HEK293 (cell line): ENCODE data around the gene MOG.

Experiments used
- GLIS2 ChIP-seq: fragments of 450-650 bp; formaldehyde crosslinking; IDR thresholded peaks from 2 replicates; pipeline ENCODE4 v1.5.1; 2016; ENCODE audit warnings: missing biosample characterization, missing genetic modification characterization
- KLF9 ChIP-seq: fragments of 450-650 bp; formaldehyde crosslinking; IDR thresholded peaks from 2 replicates; pipeline ENCODE4 v1.5.1; 2016; ENCODE audit warnings: missing biosample characterization, missing genetic modification characterization, low read depth
- MZF1 ChIP-seq: fragments of 450-650 bp; formaldehyde crosslinking; IDR thresholded peaks from 2 replicates; pipeline ENCODE4 v1.5.1; 2017; ENCODE audit warnings: missing biosample characterization, missing genetic modification characterization, borderline replicate concordance
- SCRT1 ChIP-seq: fragments of 450-650 bp; formaldehyde crosslinking; IDR thresholded peaks from 2 replicates; pipeline ENCODE4 v1.5.1; 2016; ENCODE audit warnings: missing biosample characterization, missing genetic modification characterization, borderline replicate concordance
- SP3 ChIP-seq: fragments of 450-650 bp; formaldehyde crosslinking; IDR thresholded peaks from 2 replicates; pipeline ENCODE4 v1.5.1; 2016; ENCODE audit warnings: missing biosample characterization, missing genetic modification characterization
- WT1 ChIP-seq: fragments of 450-650 bp; formaldehyde crosslinking; IDR thresholded peaks from 2 replicates; pipeline ENCODE4 v1.5.1; 2016; ENCODE audit warnings: missing biosample characterization, missing genetic modification characterization
- YY1 ChIP-seq: fragments of 450-650 bp; formaldehyde crosslinking; IDR thresholded peaks from 2 replicates; pipeline ENCODE4 v1.5.1; 2018; ENCODE audit warnings: missing biosample characterization, missing genetic modification characterization
- ZBTB21 ChIP-seq: fragments of 450-650 bp; formaldehyde crosslinking; IDR thresholded peaks from 2 replicates; pipeline ENCODE4 v1.5.1; 2017; ENCODE audit warnings: missing biosample characterization, missing genetic modification characterization
- ZFHX2 ChIP-seq: fragments of 450-650 bp; formaldehyde crosslinking; conservative IDR thresholded peaks from 2 replicates; pipeline ENCODE4 v1.5.1; 2016; ENCODE audit warnings: missing biosample characterization, missing genetic modification characterization
- ZNF169 ChIP-seq: fragments of 450-650 bp; formaldehyde crosslinking; IDR thresholded peaks from 2 replicates; pipeline ENCODE4 v1.5.1; 2016; ENCODE audit warnings: missing biosample characterization, missing genetic modification characterization
- ZNF248 ChIP-seq: fragments of 450-650 bp; formaldehyde crosslinking; IDR thresholded peaks from 2 replicates; pipeline ENCODE4 v1.5.1; 2017; ENCODE audit warnings: missing biosample characterization, missing genetic modification characterization
- ZNF366 ChIP-seq: fragments of 450-650 bp; formaldehyde crosslinking; conservative IDR thresholded peaks from 2 replicates; pipeline ENCODE4 v1.5.1; 2016; ENCODE audit warnings: missing biosample characterization, missing genetic modification characterization
- ZNF529 ChIP-seq: fragments of 450-650 bp; formaldehyde crosslinking; IDR thresholded peaks from 2 replicates; pipeline ENCODE4 v1.5.1; 2017; ENCODE audit warnings: missing genetic modification characterization, missing biosample characterization; ENCODE audit not compliant: insufficient replicate concordance
- ZNF626 ChIP-seq: fragments of 450-650 bp; sonication (Bioruptor Pico); formaldehyde crosslinking; IDR thresholded peaks from 2 replicates; pipeline ENCODE4 v1.5.1; 2018; ENCODE audit warnings: missing biosample characterization, missing genetic modification characterization, inconsistent platforms
- ZNF629 ChIP-seq: fragments of 450-650 bp; formaldehyde crosslinking; IDR thresholded peaks from 2 replicates; pipeline ENCODE4 v1.5.1; 2017; ENCODE audit warnings: missing biosample characterization, missing genetic modification characterization
- ZNF768 ChIP-seq: fragments of 450-650 bp; formaldehyde crosslinking; IDR thresholded peaks from 2 replicates; pipeline ENCODE4 v1.5.1; 2018; ENCODE audit warnings: missing biosample characterization, mild to moderate bottlenecking, missing genetic modification characterization
- ZNF776 ChIP-seq: fragments of 450-650 bp; formaldehyde crosslinking; IDR thresholded peaks from 2 replicates; pipeline ENCODE4 v1.5.0; 2017; ENCODE audit warnings: missing biosample characterization, missing genetic modification characterization, borderline replicate concordance
- ZNF843 ChIP-seq: fragments of 450-650 bp; formaldehyde crosslinking; IDR thresholded peaks from 2 replicates; pipeline ENCODE4 v1.5.1; 2016; ENCODE audit warnings: missing biosample characterization, missing genetic modification characterization
- TF ChIP-seq, protein P1 (sequence below): fragments of 450-650 bp; formaldehyde crosslinking; IDR thresholded peaks from 2 replicates; pipeline ENCODE4 v1.5.1; 2016; ENCODE audit warnings: missing biosample characterization, missing genetic modification characterization
- TF ChIP-seq, protein P2 (sequence below): fragments of 450-650 bp; IDR thresholded peaks from 2 replicates; pipeline ENCODE4 v1.5.1; 2018; ENCODE audit warnings: missing biosample characterization, missing genetic modification characterization
- TF ChIP-seq, protein P3 (sequence below): fragments of 450-650 bp; formaldehyde crosslinking; IDR thresholded peaks from 2 replicates; pipeline ENCODE4 v1.5.1; 2017; ENCODE audit warnings: missing biosample characterization, missing genetic modification characterization
- TF ChIP-seq, protein P4 (sequence below): fragments of 450-650 bp; formaldehyde crosslinking; IDR thresholded peaks from 2 replicates; pipeline ENCODE4 v1.5.1; 2016; ENCODE audit warnings: missing biosample characterization, missing genetic modification characterization
- TF ChIP-seq, protein P5 (sequence below): fragments of 450-650 bp; formaldehyde crosslinking; IDR thresholded peaks from 2 replicates; pipeline ENCODE4 v1.5.1; 2017; ENCODE audit warnings: missing biosample characterization, missing genetic modification characterization
- TF ChIP-seq, protein P6 (sequence below): fragments of 450-650 bp; formaldehyde crosslinking; IDR thresholded peaks from 2 replicates; pipeline ENCODE4 v1.5.1; 2016; ENCODE audit warnings: missing biosample characterization, missing genetic modification characterization
- TF ChIP-seq, protein P7 (sequence below): fragments of 450-650 bp; formaldehyde crosslinking; IDR thresholded peaks from 2 replicates; pipeline ENCODE4 v1.5.1; 2016; ENCODE audit warnings: missing biosample characterization, missing genetic modification characterization, low read depth

Gene MOG

DNA sequence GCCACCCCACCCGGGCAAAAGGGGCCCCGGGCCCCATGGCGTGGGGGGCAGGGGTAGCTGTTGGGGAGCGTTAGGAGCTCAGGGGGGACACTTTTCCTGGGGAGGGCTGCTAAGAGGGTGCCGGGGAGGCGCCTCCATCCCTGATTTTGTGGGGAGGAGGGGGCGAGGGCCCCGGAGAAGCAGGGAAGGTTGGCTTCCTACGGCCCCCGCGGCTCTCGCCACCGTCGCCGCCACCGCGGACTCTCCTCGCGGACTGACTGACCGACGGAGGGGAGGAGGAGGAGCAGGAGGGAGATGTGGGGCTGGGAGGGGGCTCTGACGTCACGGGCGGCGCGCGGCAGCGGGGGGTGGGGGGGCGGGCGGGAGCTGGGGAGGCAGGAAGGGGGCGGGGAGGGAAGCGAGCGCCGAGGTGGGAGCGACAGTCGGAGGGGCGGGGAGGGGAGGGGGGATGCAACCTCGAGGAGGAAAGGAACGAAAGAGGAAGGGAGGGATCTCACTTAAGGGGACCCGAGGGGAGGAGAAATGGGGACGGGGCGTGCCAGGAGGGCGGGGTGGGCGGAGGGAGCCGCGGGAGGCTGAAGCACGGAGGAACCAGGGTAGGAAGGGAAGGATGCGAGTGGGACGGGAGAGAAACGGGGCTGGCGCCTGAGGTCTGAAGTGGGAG lies 29.0 kb upstream of the MOG start (continued):
- TF ChIP-seq ZNF843 (tag by site-specific recombination): no peak
- TF ChIP-seq WT1: 0 out of 2 replicates have a peak, but pooled peaks have one; percentile 84
- TF ChIP-seq, protein P1, sequence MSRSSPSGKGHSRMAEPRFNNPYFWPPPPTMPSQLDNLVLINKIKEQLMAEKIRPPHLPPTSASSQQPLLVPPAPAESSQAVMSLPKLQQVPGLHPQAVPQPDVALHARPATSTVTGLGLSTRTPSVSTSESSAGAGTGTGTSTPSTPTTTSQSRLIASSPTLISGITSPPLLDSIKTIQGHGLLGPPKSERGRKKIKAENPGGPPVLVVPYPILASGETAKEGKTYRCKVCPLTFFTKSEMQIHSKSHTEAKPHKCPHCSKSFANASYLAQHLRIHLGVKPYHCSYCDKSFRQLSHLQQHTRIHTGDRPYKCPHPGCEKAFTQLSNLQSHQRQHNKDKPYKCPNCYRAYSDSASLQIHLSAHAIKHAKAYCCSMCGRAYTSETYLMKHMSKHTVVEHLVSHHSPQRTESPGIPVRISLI: no peak
- no peak for TF ChIP-seq ZNF626 (tag by site-specific recombination)
- TF ChIP-seq ZNF529 (tag by site-specific recombination): no peak
- peak; percentile 71; the same call in 1 of the 2 replicates for TF ChIP-seq ZNF366
- TF ChIP-seq ZNF776 (tag by site-specific recombination): no peak
- peak; percentile 23; the same call in 1 of the 2 replicates for TF ChIP-seq ZBTB21 (tag by site-specific recombination)
- no peak for TF ChIP-seq ZNF768
- peak; percentile 11; the same call in 1 of the 2 replicates for TF ChIP-seq GLIS2 (tag by site-specific recombination)
- peak; percentile 55 for TF ChIP-seq ZNF629 (tag by site-specific recombination)
- peak; percentile 97 for TF ChIP-seq SP3 (tag by site-specific recombination)
- TF ChIP-seq SCRT1 (tag by site-specific recombination): no peak
- TF ChIP-seq, protein P2, sequence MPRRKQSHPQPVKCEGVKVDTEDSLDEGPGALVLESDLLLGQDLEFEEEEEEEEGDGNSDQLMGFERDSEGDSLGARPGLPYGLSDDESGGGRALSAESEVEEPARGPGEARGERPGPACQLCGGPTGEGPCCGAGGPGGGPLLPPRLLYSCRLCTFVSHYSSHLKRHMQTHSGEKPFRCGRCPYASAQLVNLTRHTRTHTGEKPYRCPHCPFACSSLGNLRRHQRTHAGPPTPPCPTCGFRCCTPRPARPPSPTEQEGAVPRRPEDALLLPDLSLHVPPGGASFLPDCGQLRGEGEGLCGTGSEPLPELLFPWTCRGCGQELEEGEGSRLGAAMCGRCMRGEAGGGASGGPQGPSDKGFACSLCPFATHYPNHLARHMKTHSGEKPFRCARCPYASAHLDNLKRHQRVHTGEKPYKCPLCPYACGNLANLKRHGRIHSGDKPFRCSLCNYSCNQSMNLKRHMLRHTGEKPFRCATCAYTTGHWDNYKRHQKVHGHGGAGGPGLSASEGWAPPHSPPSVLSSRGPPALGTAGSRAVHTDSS (tag by site-specific recombination): 0 out of 2 replicates have a peak, but pooled peaks have one; percentile 17
- 0 out of 2 replicates have a peak, but pooled peaks have one; percentile 17 for TF ChIP-seq YY1 (tag by site-specific recombination)
- peak; percentile 96; the same call in 1 of the 2 replicates for TF ChIP-seq ZFHX2 (tag by site-specific recombination)
- TF ChIP-seq, protein P3, sequence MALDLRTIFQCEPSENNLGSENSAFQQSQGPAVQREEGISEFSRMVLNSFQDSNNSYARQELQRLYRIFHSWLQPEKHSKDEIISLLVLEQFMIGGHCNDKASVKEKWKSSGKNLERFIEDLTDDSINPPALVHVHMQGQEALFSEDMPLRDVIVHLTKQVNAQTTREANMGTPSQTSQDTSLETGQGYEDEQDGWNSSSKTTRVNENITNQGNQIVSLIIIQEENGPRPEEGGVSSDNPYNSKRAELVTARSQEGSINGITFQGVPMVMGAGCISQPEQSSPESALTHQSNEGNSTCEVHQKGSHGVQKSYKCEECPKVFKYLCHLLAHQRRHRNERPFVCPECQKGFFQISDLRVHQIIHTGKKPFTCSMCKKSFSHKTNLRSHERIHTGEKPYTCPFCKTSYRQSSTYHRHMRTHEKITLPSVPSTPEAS: no peak
- no peak for TF ChIP-seq ZNF169
- TF ChIP-seq MZF1 (tag by site-specific recombination): no peak
- TF ChIP-seq, protein P4, sequence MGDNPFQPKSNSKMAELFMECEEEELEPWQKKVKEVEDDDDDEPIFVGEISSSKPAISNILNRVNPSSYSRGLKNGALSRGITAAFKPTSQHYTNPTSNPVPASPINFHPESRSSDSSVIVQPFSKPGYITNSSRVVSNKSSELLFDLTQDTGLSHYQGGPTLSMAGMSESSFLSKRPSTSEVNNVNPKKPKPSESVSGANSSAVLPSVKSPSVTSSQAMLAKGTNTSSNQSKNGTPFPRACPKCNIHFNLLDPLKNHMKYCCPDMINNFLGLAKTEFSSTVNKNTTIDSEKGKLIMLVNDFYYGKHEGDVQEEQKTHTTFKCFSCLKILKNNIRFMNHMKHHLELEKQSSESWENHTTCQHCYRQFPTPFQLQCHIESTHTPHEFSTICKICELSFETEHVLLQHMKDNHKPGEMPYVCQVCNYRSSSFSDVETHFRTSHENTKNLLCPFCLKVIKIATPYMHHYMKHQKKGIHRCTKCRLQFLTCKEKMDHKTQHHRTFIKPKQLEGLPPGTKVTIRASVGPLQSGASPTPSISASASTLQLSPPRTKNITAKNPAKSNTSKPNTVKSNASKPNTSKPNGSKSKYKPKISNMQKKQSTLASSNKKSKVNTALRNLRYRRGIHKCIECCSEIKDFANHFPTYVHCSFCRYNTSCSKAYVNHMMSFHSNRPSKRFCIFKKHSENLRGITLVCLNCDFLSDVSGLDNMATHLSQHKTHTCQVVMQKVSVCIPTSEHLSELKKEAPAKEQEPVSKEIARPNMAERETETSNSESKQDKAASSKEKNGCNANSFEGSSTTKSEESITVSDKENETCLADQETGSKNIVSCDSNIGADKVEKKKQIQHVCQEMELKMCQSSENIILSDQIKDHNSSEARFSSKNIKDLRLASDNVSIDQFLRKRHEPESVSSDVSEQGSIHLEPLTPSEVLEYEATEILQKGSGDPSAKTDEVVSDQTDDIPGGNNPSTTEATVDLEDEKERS (tag by site-specific recombination): no peak
- TF ChIP-seq, protein P5, sequence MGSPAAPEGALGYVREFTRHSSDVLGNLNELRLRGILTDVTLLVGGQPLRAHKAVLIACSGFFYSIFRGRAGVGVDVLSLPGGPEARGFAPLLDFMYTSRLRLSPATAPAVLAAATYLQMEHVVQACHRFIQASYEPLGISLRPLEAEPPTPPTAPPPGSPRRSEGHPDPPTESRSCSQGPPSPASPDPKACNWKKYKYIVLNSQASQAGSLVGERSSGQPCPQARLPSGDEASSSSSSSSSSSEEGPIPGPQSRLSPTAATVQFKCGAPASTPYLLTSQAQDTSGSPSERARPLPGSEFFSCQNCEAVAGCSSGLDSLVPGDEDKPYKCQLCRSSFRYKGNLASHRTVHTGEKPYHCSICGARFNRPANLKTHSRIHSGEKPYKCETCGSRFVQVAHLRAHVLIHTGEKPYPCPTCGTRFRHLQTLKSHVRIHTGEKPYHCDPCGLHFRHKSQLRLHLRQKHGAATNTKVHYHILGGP (tag by site-specific recombination): no peak
- TF ChIP-seq, protein P6, sequence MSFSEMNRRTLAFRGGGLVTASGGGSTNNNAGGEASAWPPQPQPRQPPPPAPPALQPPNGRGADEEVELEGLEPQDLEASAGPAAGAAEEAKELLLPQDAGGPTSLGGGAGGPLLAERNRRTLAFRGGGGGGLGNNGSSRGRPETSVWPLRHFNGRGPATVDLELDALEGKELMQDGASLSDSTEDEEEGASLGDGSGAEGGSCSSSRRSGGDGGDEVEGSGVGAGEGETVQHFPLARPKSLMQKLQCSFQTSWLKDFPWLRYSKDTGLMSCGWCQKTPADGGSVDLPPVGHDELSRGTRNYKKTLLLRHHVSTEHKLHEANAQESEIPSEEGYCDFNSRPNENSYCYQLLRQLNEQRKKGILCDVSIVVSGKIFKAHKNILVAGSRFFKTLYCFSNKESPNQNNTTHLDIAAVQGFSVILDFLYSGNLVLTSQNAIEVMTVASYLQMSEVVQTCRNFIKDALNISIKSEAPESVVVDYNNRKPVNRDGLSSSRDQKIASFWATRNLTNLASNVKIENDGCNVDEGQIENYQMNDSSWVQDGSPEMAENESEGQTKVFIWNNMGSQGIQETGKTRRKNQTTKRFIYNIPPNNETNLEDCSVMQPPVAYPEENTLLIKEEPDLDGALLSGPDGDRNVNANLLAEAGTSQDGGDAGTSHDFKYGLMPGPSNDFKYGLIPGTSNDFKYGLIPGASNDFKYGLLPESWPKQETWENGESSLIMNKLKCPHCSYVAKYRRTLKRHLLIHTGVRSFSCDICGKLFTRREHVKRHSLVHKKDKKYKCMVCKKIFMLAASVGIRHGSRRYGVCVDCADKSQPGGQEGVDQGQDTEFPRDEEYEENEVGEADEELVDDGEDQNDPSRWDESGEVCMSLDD (tag by site-specific recombination): peak; percentile 59
- peak; percentile 91 for TF ChIP-seq KLF9 (tag by site-specific recombination)
- TF ChIP-seq, protein P7, sequence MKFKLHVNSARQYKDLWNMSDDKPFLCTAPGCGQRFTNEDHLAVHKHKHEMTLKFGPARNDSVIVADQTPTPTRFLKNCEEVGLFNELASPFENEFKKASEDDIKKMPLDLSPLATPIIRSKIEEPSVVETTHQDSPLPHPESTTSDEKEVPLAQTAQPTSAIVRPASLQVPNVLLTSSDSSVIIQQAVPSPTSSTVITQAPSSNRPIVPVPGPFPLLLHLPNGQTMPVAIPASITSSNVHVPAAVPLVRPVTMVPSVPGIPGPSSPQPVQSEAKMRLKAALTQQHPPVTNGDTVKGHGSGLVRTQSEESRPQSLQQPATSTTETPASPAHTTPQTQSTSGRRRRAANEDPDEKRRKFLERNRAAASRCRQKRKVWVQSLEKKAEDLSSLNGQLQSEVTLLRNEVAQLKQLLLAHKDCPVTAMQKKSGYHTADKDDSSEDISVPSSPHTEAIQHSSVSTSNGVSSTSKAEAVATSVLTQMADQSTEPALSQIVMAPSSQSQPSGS (tag by site-specific recombination): no peak
- no peak for TF ChIP-seq ZNF248 (tag by site-specific recombination)
